NCI-H2107 treated with DMSO at 0.1 percent for 48 hours (cell line): ENCODE results near the gene MYBBP1A.
"Not testable (repeated sequence)": the region's sequence is repeated elsewhere in the genome, so short reads cannot be mapped to it uniquely, and the experiment has no call there.

ENCODE experiments used
- DNase-seq: peaks from one replicate; lab custom pipeline; 2025; ENCODE audit not compliant: unreplicated experiment; lab: John Stamatoyannopoulos, UW

The MYBBP1A gene

DNA sequence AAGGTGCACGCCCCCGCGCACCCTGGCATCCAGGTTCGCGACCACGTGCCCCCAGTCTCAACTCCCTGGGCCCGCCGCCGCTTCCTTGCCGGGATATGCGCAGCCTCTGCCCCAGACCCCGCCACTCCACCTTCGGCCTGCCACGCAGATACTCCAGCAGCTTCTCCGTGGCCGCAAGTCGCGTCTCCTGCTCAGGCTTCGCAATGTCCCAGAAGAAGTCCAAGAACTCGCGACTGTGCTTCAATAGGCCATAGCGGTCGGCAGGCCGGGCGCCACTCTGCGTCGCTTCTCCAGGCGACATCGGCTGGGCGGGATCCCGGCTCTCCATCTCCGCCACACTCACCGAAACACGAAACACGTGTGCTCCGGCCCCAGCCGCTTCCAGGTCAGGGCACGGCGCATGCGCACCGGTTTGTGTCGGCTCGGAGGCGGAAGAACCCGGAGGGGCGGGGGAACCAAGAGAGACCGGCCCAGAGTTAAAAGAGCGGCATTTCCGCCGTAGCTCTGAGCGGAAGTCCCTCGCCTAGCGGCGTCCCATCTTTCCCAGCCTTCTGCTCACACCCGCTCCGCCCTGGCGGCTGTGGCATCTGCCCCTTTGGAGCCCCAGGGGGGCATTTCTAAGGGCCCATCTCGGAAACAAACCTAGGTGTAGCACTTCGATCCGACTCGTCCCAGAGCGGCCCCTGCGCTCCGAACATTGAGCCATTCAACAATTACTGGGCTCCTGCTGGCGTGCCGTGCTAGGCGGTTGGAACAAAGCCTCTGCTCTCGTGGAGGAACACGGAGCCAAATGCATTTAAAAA is at the start of gene MYBBP1A:
Gene MYBBP1A, minus strand, starts transcription at position 388 of the 803 bp plus-strand sequence. Its CDS starts 60 bp downstream, at position 328.
- peak; percentile 56 for DNase-seq

DNA sequence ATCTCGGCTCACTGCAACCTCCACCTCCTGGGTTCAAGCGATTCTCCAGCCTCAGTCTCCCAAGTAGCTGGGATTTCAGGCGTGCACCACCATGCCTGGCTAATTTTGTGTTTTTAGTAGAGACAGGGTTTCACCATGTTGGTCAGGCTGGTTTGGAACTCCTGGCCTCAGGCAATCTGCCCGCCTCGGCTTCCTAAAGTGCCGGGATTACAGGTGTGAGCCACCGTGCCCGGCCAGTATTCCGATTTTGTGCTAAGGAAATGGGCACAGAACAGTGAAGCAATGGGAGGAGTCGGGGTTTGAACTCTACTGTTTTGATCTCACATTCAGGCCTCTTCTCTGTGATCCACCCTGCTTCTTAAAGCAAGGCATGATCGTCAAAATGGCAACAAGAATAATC is 49.6 kb upstream of the MYBBP1A start:
- not testable (repeated sequence) for DNase-seq

DNA sequence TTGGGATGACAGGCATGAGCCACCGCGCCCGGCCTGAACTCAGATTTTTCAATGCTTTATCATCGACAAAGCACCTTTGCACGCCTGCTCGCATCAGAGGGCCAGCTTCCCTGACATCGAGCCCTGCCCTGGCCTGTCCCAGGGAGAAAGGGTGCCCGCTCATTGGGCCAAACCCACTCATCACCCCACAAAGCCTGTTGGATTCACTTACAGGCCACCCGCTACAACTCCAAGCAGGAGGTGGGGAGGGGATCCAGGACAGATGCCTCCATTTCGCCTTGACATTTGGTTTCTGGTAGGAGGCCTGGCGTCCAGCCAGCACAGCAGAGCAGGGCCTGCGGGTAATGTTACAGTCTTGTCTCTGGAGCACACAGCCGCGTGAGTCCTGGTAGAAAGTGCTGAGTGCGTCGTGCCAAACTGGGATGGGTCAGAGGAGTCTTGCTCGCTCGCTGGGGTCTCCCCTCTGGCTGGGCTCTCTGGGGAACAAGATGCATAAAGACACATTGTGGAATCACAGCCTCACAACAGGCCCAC is 49.0 kb upstream of the MYBBP1A start:
- peak; percentile 79 for DNase-seq

GRCh38 chr17:4602041-4602440 is 46.9 kb upstream of the MYBBP1A start:
- DNase-seq, result no peak

- DNase-seq, result no peak
These were observed 46.1 kb upstream of the MYBBP1A start for GRCh38 chr17:4601326-4601725.

- no peak for DNase-seq
These were observed 45.4 kb upstream of the MYBBP1A start for GRCh38 chr17:4600563-4600962.

DNA sequence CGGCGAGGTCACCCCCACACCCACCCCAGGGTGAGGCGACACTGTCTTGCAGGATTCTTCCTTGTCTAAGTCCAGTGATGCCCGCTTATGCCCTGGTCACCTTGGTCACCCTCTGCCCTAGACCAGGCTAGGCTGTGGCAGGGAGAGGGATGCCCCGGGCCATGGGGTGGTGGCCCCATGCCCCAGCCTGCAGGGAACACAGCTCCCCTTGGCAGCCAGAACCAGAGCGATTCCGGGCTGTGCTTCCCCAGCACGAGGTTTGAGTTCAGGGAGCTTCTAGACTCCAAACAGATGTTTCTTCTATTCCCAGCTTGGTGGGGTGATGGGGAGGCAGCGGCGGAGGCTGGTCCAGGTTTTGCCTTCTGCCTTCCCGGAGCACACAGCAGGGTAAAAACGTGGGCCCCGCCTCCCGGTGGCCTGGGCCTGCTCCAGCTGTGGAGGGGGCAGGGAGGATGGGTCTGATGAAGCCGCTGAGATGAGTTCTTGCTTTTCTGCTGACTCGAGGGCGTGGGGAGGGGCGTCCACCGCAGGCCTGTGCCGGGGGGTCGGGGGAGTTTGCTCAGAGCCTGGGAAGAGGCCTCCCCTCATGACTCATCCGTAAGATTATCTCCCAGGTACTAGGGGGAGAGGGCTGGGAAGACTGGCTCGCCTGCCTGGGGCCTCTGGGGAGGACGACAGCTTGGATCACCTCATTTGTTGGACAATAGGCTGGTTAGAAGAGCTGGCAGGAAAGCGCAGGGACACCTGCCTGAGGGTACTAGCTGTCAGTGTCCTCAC is 44.5 kb upstream of the MYBBP1A start:
- peak; percentile 30 for DNase-seq

- no peak for DNase-seq
These were observed 43.8 kb upstream of the MYBBP1A start for GRCh38 chr17:4598776-4599504.

DNA sequence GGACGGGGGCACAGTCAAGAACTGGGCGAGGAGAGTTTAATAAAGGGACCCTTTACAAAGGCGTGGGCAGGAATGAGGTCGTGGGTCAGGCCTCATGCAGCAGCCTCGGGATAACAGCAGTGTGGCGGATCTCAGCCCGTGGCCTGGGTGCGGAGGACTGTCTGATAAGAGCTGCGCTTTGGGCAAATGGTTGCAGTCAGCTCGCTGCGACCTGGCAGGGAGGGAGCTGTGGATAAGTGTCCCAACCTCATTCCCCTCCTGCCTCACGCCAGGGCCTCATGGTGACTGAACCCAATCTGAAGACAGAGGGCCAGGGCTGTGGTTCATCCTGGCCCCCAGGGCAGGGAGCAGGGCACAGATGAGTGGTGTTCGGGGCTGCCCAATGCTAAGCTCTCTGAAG is 42.8 kb upstream of the MYBBP1A start:
- no peak for DNase-seq

GRCh38 chr17:4596636-4597380 is 41.6 kb upstream of the MYBBP1A start:
- no peak for DNase-seq

- DNase-seq, result not testable (repeated sequence)
These were observed 40.6 kb upstream of the MYBBP1A start for GRCh38 chr17:4595685-4596342.

GRCh38 chr17:4594931-4595684 is 39.9 kb upstream of the MYBBP1A start:
- no peak for DNase-seq

DNA sequence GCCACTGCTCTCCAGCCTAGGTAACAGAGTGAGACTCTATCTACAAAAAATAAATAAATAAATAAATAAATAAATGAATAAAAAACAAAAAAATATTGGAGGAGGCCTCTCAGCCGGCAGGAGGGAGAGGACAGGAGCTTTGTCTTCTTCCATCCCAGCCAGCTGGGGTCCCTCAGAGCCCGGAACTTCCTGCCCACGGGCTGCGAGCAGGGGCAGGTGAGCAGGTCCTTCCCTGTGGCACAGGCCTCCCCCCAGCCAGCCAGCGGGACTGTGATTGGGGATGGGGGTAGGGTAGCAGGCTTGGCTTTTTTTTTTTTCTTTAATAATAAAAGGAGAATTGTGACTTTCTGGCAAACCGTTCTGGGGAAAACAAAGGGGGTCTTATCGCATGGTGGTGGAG is 39.2 kb upstream of the MYBBP1A start:
- no peak for DNase-seq

DNA sequence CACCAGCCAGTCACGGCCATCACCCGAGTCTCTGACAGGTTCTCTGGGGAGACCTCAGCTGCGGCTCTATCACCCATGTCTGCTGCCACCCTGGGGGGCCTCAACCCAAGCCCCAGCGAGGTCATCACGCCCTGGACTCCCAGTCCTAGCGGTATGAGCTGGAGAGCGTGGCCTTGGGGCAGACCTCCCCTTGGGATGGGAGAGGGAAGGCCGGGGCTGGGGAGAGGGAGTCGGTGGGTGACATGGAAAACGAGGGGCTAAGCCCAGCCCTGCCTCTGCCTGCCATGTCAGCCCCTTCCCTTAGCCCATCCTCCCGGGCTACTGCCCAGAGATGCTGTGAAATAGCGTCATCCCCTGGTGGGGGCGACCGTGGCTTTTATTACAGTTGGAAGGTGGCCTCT is 37.8 kb upstream of the MYBBP1A start:
- DNase-seq, result no peak

- no peak for DNase-seq
These were observed 37.2 kb upstream of the MYBBP1A start for GRCh38 chr17:4592240-4593005.

- no peak for DNase-seq
These were observed 36.3 kb upstream of the MYBBP1A start for GRCh38 chr17:4591529-4591928.

- DNase-seq, result no peak
These were observed 35.8 kb upstream of the MYBBP1A start for GRCh38 chr17:4590981-4591453.

DNA sequence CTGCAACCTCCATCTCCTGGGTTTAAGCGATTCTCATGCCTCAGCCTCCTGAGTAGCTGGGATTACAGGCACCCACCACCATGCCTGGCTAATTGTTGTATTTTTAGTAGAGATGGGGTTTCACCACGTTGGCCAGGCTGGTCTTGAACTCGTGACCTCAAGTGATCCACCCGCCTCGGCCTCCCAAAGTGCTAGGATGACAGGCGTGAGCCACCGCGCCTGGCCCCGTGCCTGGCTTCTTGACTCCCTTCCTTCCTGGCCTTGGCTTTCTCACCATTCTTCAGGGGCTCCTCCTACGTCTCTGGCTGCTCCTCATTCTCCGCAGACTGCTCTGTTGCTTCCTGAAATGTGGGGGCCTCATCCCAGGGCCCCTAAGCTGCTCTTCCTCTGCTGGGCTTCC is 34.9 kb upstream of the MYBBP1A start:
- DNase-seq, result not testable (repeated sequence)
